ENCODE data around the gene GREM2.

Gene GREM2

GRCh38 chr1:240599299-240599698 lies 12.7 kb downstream of the GREM2 start:
- TF ChIP-seq CTCF (IDR thresholded peaks at IDR 0.05; ENCODE audit: insufficient read depth, low read depth, low read length, missing control alignments): no peak
- no peak for DNase-seq (ENCODE audit: low read depth)
- H3K4me3 ChIP-seq (ENCODE audit: low read depth, low read length): no peak overlapping the region

GRCh38 chr1:240598216-240599001 lies 13.5 kb downstream of the GREM2 start:
- TF ChIP-seq CTCF (IDR thresholded peaks at IDR 0.05; ENCODE audit: insufficient read depth, low read depth, low read length, missing control alignments): no peak
- DNase-seq (ENCODE audit: low read depth): no peak
- H3K4me3 ChIP-seq (ENCODE audit: low read depth, low read length): no peak overlapping the region

GRCh38 chr1:240597153-240597745 lies 14.7 kb downstream of the GREM2 start:
- H3K4me3 ChIP-seq (ENCODE audit: low read depth, low read length): no peak overlapping the region
- TF ChIP-seq CTCF (IDR thresholded peaks at IDR 0.05; ENCODE audit: insufficient read depth, low read depth, low read length, missing control alignments): no peak
- no peak for DNase-seq (ENCODE audit: low read depth)

- no peak for TF ChIP-seq CTCF (IDR thresholded peaks at IDR 0.05; ENCODE audit: insufficient read depth, low read depth, low read length, missing control alignments)
- DNase-seq (ENCODE audit: low read depth): no peak
- no peak overlapping the region for H3K4me3 ChIP-seq (ENCODE audit: low read depth, low read length)
Measured at GRCh38 chr1:240595476-240595875, 16.5 kb downstream of the GREM2 start.

- H3K4me3 ChIP-seq (ENCODE audit: low read depth, low read length): no peak overlapping the region
- DNase-seq (ENCODE audit: low read depth): no peak
- no peak for TF ChIP-seq CTCF (IDR thresholded peaks at IDR 0.05; ENCODE audit: insufficient read depth, low read depth, low read length, missing control alignments)
Measured at GRCh38 chr1:240591564-240591963, 20.4 kb downstream of the GREM2 start.

- no peak for DNase-seq (ENCODE audit: low read depth)
- TF ChIP-seq CTCF (IDR thresholded peaks at IDR 0.05; ENCODE audit: insufficient read depth, low read depth, low read length, missing control alignments): no peak
Measured at GRCh38 chr1:240591078-240591477, 20.9 kb downstream of the GREM2 start.

More at GRCh38 chr1:240591078-240591477, 20.9 kb downstream of the GREM2 start:
- no peak overlapping the region for H3K4me3 ChIP-seq (ENCODE audit: low read depth, low read length)

Data from GM12865 (cell line).